A549 (cell line): Measurements from ENCODE around the gene PYURF. TPM values are rescaled to one million over a fixed set of nuclear protein-coding genes. Genes with fewer than 3 reads are reported as not detected.

Source experiments
- ATAC-seq, 2 experiments: fragments of 200-7000 bp in 1 of 2; fragments of >200 bp in 1 of 2; cut with Nextera tagmentation in 1 of 2; cut with Tn5 transposase in 1 of 2; 3 replicates each; pipeline versions ENCODE4 v1.8.0 to v1.9.1; 2018 to 2020; ENCODE audit warnings: mild to moderate bottlenecking in 1 of 2, moderate library complexity in 1 of 2
- CTCF ChIA-PET: fragments of 300-600 bp; sonication (Branson Sonifier 250); formaldehyde crosslinking; extraction: SDS; loops from one replicate; lab custom pipeline; 2021; ENCODE audit warnings: antibody characterized with exemption, inconsistent platforms; lab: Yijun Ruan, JAX
- POLR2A ChIA-PET: fragments of 350-600 bp; formaldehyde crosslinking; extraction: SDS; loops from one replicate; lab custom pipeline; 2021; ENCODE audit warnings: antibody characterized with exemption, inconsistent platforms; lab: Yijun Ruan, JAX
- DNase-seq, 2 experiments: peaks; one replicate each; pipeline versions ENCODE4 v3.0.0 to v3.0.0-alpha.2; 2011 to 2016; ENCODE audit warnings: low read depth in 1 of 2, low spot score in 1 of 2
- FAIRE-seq: peaks from 2 replicates; lab custom pipeline; 2011; peaks lifted over from hg19 to GRCh38; lab: Jason Lieb, UNC
- H3K27ac ChIP-seq, 2 experiments: fragments of >200 bp; sonication (Bioruptor Twin); formaldehyde crosslinking; 3 replicates each; pipeline ENCODE4 v1.5.1; 2016 to 2017
- H3K4me1 ChIP-seq: fragments of >200 bp; sonication (Bioruptor Twin); formaldehyde crosslinking; 3 replicates; pipeline ENCODE4 v1.6.1; 2016
- H3K4me2 ChIP-seq: fragments of >200 bp; sonication (Bioruptor Twin); formaldehyde crosslinking; 3 replicates; pipeline ENCODE4 v1.6.1; 2016
- H3K4me3 ChIP-seq: fragments of >200 bp; sonication (Bioruptor Twin); formaldehyde crosslinking; 3 replicates; pipeline ENCODE4 v1.5.1; 2016
- H3K9me3 ChIP-seq: fragments of >200 bp; sonication (Bioruptor Twin); formaldehyde crosslinking; 3 replicates; pipeline ENCODE4 v1.6.1; 2016
- BHLHE40 ChIP-seq: IDR thresholded peaks from 2 replicates; pipeline ENCODE4 v1.6.1; 2012; ENCODE audit warnings: low read depth, low read length, inconsistent platforms
- CBX2 ChIP-seq: fragments of 200-600 bp; sonication (generic); IDR thresholded peaks from 2 replicates; pipeline ENCODE4 v1.6.1; 2016; ENCODE audit warnings: low read depth, mild to moderate bottlenecking, borderline replicate concordance
- EP300 ChIP-seq, 2 experiments: fragments of >200 bp; sonication (Bioruptor Twin); formaldehyde crosslinking; IDR thresholded peaks; 2 replicates in 1 of 2; 3 replicates in 1 of 2; pipeline ENCODE4 v1.6.1; 2016 to 2017
- GATA3 ChIP-seq: IDR thresholded peaks from 2 replicates; pipeline ENCODE4 v1.6.1; 2012; ENCODE audit warnings: borderline replicate concordance
- HDAC2 ChIP-seq: fragments of 200-600 bp; sonication (generic); IDR thresholded peaks from 2 replicates; pipeline ENCODE4 v1.6.1; 2016
- HEYL ChIP-seq: fragments of 250-450 bp; sonication (Bioruptor Pico); IDR thresholded peaks from 2 replicates; pipeline ENCODE4 v1.8.0; 2021; ENCODE audit warnings: mild to moderate bottlenecking, moderate library complexity
- HOXB13 ChIP-seq: fragments of 250-450 bp; sonication (Bioruptor Pico); IDR thresholded peaks from 2 replicates; pipeline ENCODE4 v1.5.0; 2020; ENCODE audit warnings: low read depth, mild to moderate bottlenecking, moderate library complexity
- HOXB5 ChIP-seq: fragments of 250-450 bp; sonication (Bioruptor Pico); IDR thresholded peaks from 2 replicates; pipeline ENCODE4 v1.5.0; 2020; ENCODE audit warnings: mild to moderate bottlenecking, moderate library complexity
- JUN ChIP-seq, 2 experiments: fragments of >200 bp; sonication (Bioruptor Twin); formaldehyde crosslinking; IDR thresholded peaks; 2 replicates in 1 of 2; 3 replicates in 1 of 2; pipeline ENCODE4 v1.6.1; 2016 to 2017
- JUNB ChIP-seq: fragments of >200 bp; sonication (Bioruptor Twin); formaldehyde crosslinking; IDR thresholded peaks from 2 replicates; pipeline ENCODE4 v1.6.1; 2016
- KDM1A ChIP-seq: fragments of 200-600 bp; sonication (generic); IDR thresholded peaks from 2 replicates; pipeline ENCODE4 v1.6.1; 2016; ENCODE audit warnings: low read depth, mild to moderate bottlenecking
- MAZ ChIP-seq: fragments of 150-350 bp; IDR thresholded peaks from 2 replicates; pipeline ENCODE4 v1.6.1; 2014; ENCODE audit warnings: antibody characterized with exemption, low read depth, low read length, borderline replicate concordance
- NR3C1 ChIP-seq: fragments of >200 bp; sonication (Bioruptor Twin); formaldehyde crosslinking; IDR thresholded peaks from 3 replicates; pipeline ENCODE4 v1.6.1; 2017
- PHF8 ChIP-seq: fragments of 200-600 bp; sonication (generic); IDR thresholded peaks from 2 replicates; pipeline ENCODE4 v1.6.1; 2016; ENCODE audit warnings: low read depth, mild to moderate bottlenecking, antibody characterized with exemption, moderate library complexity, borderline replicate concordance
- RARB ChIP-seq: fragments of 250-450 bp; sonication (Bioruptor Pico); IDR thresholded peaks from 2 replicates; pipeline ENCODE4 v1.8.0; 2021; ENCODE audit warnings: mild to moderate bottlenecking, moderate library complexity
- RFX5 ChIP-seq: fragments of 450-650 bp; IDR thresholded peaks from 2 replicates; pipeline ENCODE4 v1.7.1; 2014; ENCODE audit warnings: antibody characterized with exemption, mild to moderate bottlenecking, moderate library complexity
- RNF2 ChIP-seq: fragments of 200-600 bp; sonication (generic); IDR thresholded peaks from 2 replicates; pipeline ENCODE4 v1.6.1; 2016; ENCODE audit warnings: low read depth, mild to moderate bottlenecking, antibody characterized with exemption, moderate library complexity, borderline replicate concordance
- SMC3 ChIP-seq: fragments of >200 bp; sonication (Bioruptor Twin); formaldehyde crosslinking; IDR thresholded peaks from 3 replicates; pipeline ENCODE4 v1.6.1; 2018; ENCODE audit warnings: inconsistent platforms
- SREBF2 ChIP-seq: fragments of 450-650 bp; IDR thresholded peaks from 2 replicates; pipeline ENCODE4 v1.6.1; 2014; ENCODE audit warnings: mild to moderate bottlenecking, moderate library complexity
- ZNF302 ChIP-seq: fragments of 250-450 bp; sonication (Bioruptor Pico); IDR thresholded peaks from 2 replicates; pipeline ENCODE4 v1.9.0; 2021; ENCODE audit warnings: inconsistent platforms, mild to moderate bottlenecking, moderate library complexity
- WGBS: methylation state at CpG from one replicate; pipeline ENCODE4 v1.1.6; 2017; ENCODE audit errors: missing lambda C conversion rate; 5-methylcytosine and 5-hydroxymethylcytosine counted together
- polyA minus RNA-seq: library from RNA; depleted of rRNA, polyadenylated mRNA; stranded (reverse); fragments of >200 nt; gene quantifications from 2 replicates; pipeline ENCODE4 v1.2.3, GENCODE V29; 2011; rRNA and poly(A)+ RNA removed
- polyA plus RNA-seq, 4 experiments: library from polyadenylated mRNA; depleted of rRNA in 3 of 4; stranded (reverse); fragments of >200 nt; fragmentation: RNase III in 1 of 4; extraction: RNeasy Plus Mini Kit Qiagen cat#74134 plus additional on column Dnase treatment in 1 of 4; gene quantifications; 2 replicates in 3 of 4; 3 replicates in 1 of 4; pipeline ENCODE4 v1.2.3, GENCODE V29; 2011 to 2017
- TF ChIP-seq, protein P1 (sequence below): fragments of 250-450 bp; sonication (Bioruptor Pico); IDR thresholded peaks from 2 replicates; pipeline ENCODE4 v1.5.0; 2021; ENCODE audit warnings: mild to moderate bottlenecking, moderate library complexity, borderline replicate concordance
- TF ChIP-seq, protein P2 (sequence below): fragments of 200-600 bp; sonication (generic); IDR thresholded peaks from 2 replicates; pipeline ENCODE4 v1.6.1; 2016; ENCODE audit warnings: antibody characterized with exemption, mild to moderate bottlenecking, moderate library complexity
- TF ChIP-seq, protein P3 (sequence below): IDR thresholded peaks from 2 replicates; pipeline ENCODE4 v1.6.1; 2012
- TF ChIP-seq, protein P4 (sequence below): fragments of 250-450 bp; sonication (Bioruptor Pico); IDR thresholded peaks from 2 replicates; pipeline ENCODE4 v1.5.0; 2020; ENCODE audit warnings: low read depth, mild to moderate bottlenecking, moderate library complexity
- TF ChIP-seq, protein P5 (sequence below): IDR thresholded peaks from 2 replicates; pipeline ENCODE4 v1.6.1; 2012; ENCODE audit warnings: low read depth, borderline replicate concordance
- TF ChIP-seq, protein P6 (sequence below): fragments of >200 bp; sonication (Bioruptor Twin); formaldehyde crosslinking; IDR thresholded peaks from 3 replicates; pipeline ENCODE4 v1.6.1; 2016
- TF ChIP-seq, protein P7 (sequence below): IDR thresholded peaks from 2 replicates; pipeline ENCODE4 v1.6.1; 2012

PYURF gene, protein sequence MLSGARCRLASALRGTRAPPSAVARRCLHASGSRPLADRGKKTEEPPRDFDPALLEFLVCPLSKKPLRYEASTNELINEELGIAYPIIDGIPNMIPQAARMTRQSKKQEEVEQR
- polyA plus RNA-seq (2011; rRNA removed) (51.1 and 70.2 TPM in 2 replicates), polyA plus RNA-seq (2017; fragmentation: RNase III; extraction: RNeasy Plus Mini Kit Qiagen cat#74134 plus additional on column Dnase treatment) (70.1 to 76.9 TPM (median 72.7 TPM) in 3 replicates), polyA minus RNA-seq (7.1 and 7.9 TPM in 2 replicates)
- polyA plus RNA-seq (2012; cell fraction: cytosol; rRNA removed), result 36.9 and 40.0 TPM in 2 replicates
- polyA plus RNA-seq (2012; cell fraction: nucleus; rRNA removed), result 8.9 and 12.8 TPM in 2 replicates

DNA sequence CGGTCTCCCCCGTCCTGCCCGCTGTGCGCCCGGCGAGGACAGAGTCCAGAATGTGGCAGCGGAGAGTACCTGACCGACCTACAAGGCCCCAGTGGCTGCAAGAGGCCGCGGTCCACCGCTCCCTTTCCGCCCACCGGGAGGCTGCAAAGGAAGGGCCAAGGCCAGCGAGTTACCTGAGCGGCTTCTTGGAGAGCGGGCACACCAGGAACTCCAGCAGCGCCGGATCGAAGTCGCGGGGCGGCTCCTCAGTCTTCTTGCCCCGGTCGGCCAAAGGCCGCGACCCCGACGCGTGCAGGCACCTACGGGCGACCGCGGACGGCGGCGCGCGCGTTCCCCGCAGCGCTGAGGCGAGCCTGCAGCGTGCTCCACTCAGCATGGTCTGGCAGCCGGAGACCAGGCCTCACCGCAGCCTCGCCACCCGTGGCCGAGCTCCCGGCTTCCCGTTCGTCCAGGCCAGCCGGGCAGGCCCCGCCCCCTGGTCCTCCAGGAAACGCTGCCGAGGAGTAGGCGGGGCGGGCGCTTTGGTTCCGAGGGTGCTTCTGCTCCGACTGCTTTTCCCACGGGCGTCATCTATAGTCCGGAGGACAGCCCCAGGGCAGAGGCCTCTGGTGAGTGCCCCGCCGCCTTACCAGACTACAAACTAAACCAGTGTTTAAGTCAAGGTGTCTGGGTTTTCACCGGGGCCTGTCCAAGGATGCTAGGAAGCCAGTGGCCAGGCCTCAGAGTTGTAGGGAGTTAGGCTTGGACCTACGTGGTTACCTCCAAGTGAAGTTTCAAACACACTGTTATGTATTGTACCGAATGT is at the start of gene PYURF:
TSS of gene PYURF (minus strand) at position 452 of the 805 bp plus-strand sequence. CDS start at position 376, 76 bp downstream.
- peak within 1 kb of the TSS; percentile 80 for H3K4me3 ChIP-seq
- no peak for FAIRE-seq
- 4% methylated on average over 3 of the region's 68 CpGs for WGBS
- H3K9me3 ChIP-seq, result no peaks in the 10 kb centered on the region
- POLR2A ChIA-PET, result interaction anchor here (0.7 to 1.4 kb wide), 5 partner anchors 89 to 269 kb away, joined by 3 to 8 read pairs (median 4); no protein-coding TSS in a partner anchor
- CTCF ChIA-PET, result interaction anchor here (0.9 to 11.4 kb wide), 5 partner anchors 8 to 310 kb away, joined by 3 to 182 read pairs (median 5); no protein-coding TSS in a partner anchor
- ATAC-seq, result peak; percentile 96 to 97
- peaks cover 26% of the 10 kb centered on the region; the same call in 2 of the 3 replicates for H3K4me1 ChIP-seq
- DNase-seq, result peak; percentile 65 to 90
- H3K4me2 ChIP-seq, result peak within 1 kb of the TSS; percentile 89
- H3K27ac ChIP-seq, result peak within 1 kb of the TSS; percentile 90 to 97
- no peak for TF ChIP-seq SMC3
- TF ChIP-seq RNF2, result no peak
- TF ChIP-seq GATA3, result 0 out of 2 replicates have a peak, but pooled peaks have one; percentile 5
- TF ChIP-seq JUN (IDR thresholded peaks at IDR 0.05), result peak; percentile 51 to 84; a peak in 4 of 5 replicates
- TF ChIP-seq EP300 (IDR thresholded peaks at IDR 0.05), result no peak
- TF ChIP-seq SREBF2, result no peak
- TF ChIP-seq KDM1A, result no peak
- peak; percentile 86 for TF ChIP-seq PHF8
- TF ChIP-seq, protein P1, sequence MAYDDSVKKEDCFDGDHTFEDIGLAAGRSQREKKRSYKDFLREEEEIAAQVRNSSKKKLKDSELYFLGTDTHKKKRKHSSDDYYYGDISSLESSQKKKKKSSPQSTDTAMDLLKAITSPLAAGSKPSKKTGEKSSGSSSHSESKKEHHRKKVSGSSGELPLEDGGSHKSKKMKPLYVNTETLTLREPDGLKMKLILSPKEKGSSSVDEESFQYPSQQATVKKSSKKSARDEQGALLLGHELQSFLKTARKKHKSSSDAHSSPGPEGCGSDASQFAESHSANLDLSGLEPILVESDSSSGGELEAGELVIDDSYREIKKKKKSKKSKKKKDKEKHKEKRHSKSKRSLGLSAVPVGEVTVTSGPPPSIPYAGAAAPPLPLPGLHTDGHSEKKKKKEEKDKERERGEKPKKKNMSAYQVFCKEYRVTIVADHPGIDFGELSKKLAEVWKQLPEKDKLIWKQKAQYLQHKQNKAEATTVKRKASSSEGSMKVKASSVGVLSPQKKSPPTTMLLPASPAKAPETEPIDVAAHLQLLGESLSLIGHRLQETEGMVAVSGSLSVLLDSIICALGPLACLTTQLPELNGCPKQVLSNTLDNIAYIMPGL, result peak; percentile 93
- TF ChIP-seq NR3C1, result no peak
- TF ChIP-seq, protein P2, sequence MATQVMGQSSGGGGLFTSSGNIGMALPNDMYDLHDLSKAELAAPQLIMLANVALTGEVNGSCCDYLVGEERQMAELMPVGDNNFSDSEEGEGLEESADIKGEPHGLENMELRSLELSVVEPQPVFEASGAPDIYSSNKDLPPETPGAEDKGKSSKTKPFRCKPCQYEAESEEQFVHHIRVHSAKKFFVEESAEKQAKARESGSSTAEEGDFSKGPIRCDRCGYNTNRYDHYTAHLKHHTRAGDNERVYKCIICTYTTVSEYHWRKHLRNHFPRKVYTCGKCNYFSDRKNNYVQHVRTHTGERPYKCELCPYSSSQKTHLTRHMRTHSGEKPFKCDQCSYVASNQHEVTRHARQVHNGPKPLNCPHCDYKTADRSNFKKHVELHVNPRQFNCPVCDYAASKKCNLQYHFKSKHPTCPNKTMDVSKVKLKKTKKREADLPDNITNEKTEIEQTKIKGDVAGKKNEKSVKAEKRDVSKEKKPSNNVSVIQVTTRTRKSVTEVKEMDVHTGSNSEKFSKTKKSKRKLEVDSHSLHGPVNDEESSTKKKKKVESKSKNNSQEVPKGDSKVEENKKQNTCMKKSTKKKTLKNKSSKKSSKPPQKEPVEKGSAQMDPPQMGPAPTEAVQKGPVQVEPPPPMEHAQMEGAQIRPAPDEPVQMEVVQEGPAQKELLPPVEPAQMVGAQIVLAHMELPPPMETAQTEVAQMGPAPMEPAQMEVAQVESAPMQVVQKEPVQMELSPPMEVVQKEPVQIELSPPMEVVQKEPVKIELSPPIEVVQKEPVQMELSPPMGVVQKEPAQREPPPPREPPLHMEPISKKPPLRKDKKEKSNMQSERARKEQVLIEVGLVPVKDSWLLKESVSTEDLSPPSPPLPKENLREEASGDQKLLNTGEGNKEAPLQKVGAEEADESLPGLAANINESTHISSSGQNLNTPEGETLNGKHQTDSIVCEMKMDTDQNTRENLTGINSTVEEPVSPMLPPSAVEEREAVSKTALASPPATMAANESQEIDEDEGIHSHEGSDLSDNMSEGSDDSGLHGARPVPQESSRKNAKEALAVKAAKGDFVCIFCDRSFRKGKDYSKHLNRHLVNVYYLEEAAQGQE, result no peak
- TF ChIP-seq BHLHE40, result no peak
- TF ChIP-seq HDAC2, result no peak
- no peak for TF ChIP-seq HOXB13 (CRISPR knock-in tag)
- TF ChIP-seq, protein P3, sequence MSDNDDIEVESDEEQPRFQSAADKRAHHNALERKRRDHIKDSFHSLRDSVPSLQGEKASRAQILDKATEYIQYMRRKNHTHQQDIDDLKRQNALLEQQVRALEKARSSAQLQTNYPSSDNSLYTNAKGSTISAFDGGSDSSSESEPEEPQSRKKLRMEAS, result peak; percentile 81
- TF ChIP-seq RARB (CRISPR knock-in tag), result no peak
- TF ChIP-seq CBX2, result no peak
- TF ChIP-seq JUNB, result no peak
- no peak for TF ChIP-seq RFX5
- TF ChIP-seq, protein P4, sequence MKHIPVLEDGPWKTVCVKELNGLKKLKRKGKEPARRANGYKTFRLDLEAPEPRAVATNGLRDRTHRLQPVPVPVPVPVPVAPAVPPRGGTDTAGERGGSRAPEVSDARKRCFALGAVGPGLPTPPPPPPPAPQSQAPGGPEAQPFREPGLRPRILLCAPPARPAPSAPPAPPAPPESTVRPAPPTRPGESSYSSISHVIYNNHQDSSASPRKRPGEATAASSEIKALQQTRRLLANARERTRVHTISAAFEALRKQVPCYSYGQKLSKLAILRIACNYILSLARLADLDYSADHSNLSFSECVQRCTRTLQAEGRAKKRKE (CRISPR knock-in tag), result no peak
- TF ChIP-seq, protein P5, sequence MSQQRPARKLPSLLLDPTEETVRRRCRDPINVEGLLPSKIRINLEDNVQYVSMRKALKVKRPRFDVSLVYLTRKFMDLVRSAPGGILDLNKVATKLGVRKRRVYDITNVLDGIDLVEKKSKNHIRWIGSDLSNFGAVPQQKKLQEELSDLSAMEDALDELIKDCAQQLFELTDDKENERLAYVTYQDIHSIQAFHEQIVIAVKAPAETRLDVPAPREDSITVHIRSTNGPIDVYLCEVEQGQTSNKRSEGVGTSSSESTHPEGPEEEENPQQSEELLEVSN, result peak; percentile 49; the same call in 1 of the 2 replicates
- TF ChIP-seq MAZ, result no peak
- TF ChIP-seq, protein P6, sequence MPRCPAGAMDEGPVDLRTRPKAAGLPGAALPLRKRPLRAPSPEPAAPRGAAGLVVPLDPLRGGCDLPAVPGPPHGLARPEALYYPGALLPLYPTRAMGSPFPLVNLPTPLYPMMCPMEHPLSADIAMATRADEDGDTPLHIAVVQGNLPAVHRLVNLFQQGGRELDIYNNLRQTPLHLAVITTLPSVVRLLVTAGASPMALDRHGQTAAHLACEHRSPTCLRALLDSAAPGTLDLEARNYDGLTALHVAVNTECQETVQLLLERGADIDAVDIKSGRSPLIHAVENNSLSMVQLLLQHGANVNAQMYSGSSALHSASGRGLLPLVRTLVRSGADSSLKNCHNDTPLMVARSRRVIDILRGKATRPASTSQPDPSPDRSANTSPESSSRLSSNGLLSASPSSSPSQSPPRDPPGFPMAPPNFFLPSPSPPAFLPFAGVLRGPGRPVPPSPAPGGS, result peak; percentile 57; the same call in 2 of the 3 replicates
- TF ChIP-seq ZNF302 (CRISPR knock-in tag), result no peak
- TF ChIP-seq HOXB5 (CRISPR knock-in tag), result no peak
- TF ChIP-seq, protein P7, sequence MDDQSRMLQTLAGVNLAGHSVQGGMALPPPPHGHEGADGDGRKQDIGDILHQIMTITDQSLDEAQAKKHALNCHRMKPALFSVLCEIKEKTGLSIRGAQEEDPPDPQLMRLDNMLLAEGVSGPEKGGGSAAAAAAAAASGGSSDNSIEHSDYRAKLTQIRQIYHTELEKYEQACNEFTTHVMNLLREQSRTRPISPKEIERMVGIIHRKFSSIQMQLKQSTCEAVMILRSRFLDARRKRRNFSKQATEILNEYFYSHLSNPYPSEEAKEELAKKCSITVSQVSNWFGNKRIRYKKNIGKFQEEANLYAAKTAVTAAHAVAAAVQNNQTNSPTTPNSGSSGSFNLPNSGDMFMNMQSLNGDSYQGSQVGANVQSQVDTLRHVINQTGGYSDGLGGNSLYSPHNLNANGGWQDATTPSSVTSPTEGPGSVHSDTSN, result no peak
- no peak for TF ChIP-seq HEYL (CRISPR knock-in tag)
